Measurements from ENCODE around the gene FSD2.

FSD2 gene

DNA sequence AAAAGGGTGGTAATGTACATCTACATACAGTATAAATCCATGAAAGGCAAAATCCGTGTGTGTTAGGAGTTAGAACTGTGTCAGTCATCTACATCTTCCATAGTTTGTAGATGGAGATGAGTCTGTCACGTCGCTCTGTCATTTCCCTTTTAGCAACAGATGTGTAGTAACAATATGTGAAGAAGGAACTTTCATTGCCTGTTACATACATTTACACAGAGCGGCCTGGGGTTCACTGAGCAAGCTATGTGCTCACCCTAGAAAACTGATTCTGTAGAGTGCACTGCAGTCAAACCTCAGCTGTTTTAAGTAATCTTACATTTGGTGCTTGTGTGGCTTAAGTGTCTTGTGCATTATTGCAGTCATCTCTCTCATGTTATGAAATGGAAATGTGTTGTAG is 54.6 kb downstream of the FSD2 start:
- TF ChIP-seq GATA1 (IDR thresholded peaks at IDR 0.05; ENCODE audit: low read depth, low read length) (no peak), POLR2A (IDR thresholded peaks at IDR 0.05; ENCODE audit: low read length) (no peak)
- peak in 1 of 2 experiments; percentile 42 for DNase-seq

DNA sequence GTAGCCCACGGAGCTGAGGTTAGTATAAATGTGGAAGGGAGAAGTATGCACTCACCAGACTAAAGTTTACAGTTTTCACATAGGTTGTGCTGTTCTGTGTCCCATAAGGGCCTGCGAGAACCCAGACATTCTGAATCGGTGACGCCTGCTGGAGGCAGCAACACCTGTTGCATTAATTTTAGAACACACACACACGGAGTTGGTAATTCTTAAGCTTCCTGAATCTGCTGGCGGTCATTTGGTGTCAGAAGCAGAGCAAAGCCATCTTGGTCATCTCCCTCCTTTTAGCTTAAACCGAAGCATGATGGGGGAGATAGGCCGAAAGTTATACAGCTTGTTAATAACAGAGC is 55.1 kb downstream of the FSD2 start:
- peak; percentile 61 to 66 for DNase-seq
- TF ChIP-seq POLR2A (IDR thresholded peaks at IDR 0.05; ENCODE audit: low read length) (no peak), GATA1 (IDR thresholded peaks at IDR 0.05; ENCODE audit: low read depth, low read length) (no peak)

DNA sequence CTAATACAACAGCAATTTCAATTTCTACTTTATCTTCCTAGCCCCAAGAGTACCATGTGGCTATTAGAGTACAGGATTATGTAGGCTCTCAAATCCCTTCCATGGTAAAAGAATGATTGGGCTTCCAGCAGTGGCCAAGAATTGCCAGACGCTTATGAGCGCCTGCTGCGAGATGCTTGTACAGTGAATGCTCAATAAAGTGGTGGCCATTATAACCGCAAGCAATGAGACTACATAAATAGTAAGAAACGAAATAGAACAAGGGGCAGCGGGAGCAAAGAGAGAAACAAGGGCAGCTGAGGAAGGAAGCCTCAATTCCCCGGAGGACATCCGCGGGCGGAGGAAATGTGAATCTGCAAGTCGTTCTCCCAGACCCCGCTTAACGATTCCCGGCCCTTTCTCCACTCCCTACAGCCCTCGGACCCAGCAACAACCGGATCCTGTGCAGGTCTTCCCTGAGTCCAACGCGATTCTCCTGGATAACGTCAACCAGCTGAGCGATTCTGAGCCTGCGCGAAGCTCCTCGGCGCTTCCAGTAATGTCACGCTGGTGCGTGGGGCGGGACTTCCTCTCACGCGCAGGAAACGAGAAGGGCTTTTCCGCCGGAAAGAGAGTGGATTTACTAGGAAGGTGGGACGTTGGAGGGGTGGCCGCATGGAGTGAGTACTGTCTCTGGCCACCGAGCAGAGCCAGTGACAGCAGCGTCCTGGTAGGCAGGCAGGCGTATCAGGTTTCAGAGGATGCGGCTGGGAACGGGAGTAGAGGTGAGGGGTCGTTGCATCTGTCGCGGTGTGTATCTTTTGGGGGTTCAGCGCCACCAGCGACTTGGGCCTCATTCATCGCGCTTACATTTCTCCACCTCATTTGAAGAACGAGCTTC is 55.7 kb downstream of the FSD2 start:
- peak; percentile 89 to 90 for DNase-seq
- TF ChIP-seq POLR2A (IDR thresholded peaks at IDR 0.05; ENCODE audit: low read length) (peak; percentile 94), GATA1 (IDR thresholded peaks at IDR 0.05; ENCODE audit: low read depth, low read length) (no peak)

DNA sequence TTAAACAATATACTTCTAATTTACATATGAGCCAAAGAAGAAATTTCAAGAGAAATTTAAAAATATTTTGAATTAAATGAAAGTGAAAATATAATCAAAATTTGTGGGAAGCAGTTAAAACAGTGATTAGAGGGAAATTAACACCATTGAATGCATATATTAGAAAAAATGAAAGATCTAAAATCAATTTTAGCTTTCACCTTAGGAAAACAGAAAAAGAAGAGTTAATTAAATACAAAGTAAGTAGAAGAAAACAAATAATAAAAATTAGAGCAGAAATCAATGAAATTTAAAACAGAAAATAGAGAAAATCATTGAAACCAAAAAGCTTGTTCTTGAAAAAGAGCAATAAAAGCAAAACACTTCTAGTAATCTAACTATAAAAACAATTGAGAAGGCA is 57.6 kb downstream of the FSD2 start:
- TF ChIP-seq GATA1 (IDR thresholded peaks at IDR 0.05; ENCODE audit: low read depth, low read length) (no peak), POLR2A (IDR thresholded peaks at IDR 0.05; ENCODE audit: low read length) (no peak)
- no peak for DNase-seq

DNA sequence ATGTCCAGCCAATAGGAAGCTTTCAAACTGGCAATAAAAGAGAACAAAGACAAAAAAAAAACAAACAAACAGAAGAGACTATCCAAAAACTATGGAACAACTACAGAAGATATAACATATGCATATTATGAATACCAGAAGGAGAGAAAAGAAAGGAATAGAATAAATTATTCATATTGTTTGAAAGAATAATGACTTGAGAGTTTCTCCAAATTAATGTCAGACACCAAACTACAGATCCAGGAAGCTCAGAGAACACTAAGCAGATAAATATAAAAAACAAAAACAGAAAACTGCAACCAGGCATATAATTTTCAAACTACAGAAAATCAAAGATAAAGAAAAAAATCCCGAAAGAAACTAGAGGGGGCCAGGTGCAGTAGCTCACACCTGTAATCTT is 62.1 kb downstream of the FSD2 start:
- DNase-seq, result no peak
- no peak for TF ChIP-seq GATA1 (IDR thresholded peaks at IDR 0.05; ENCODE audit: low read depth, low read length)
- TF ChIP-seq POLR2A (IDR thresholded peaks at IDR 0.05; ENCODE audit: low read length), result no peak

DNA sequence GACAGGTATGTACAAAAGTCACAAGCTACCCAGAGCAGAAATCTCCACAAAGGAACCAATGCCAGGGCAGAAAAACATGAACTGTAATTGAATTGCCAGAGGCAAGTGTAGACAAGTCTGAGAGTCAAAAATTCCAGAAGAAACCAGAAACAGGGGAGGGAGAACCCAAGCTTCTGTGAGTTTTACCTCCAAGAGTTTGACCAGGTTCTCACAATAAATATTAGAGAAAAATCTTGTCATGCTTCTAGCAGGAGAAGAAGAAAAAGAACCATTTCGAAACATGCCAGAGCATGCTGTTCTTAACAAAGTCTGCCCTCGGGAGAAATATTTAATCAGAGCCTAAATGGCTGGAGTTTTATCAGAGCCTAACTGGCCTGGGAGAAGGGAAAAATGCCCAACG is 63.7 kb downstream of the FSD2 start:
- TF ChIP-seq POLR2A (IDR thresholded peaks at IDR 0.05; ENCODE audit: low read length) (no peak), GATA1 (IDR thresholded peaks at IDR 0.05; ENCODE audit: low read depth, low read length) (no peak)
- no peak for DNase-seq

DNA sequence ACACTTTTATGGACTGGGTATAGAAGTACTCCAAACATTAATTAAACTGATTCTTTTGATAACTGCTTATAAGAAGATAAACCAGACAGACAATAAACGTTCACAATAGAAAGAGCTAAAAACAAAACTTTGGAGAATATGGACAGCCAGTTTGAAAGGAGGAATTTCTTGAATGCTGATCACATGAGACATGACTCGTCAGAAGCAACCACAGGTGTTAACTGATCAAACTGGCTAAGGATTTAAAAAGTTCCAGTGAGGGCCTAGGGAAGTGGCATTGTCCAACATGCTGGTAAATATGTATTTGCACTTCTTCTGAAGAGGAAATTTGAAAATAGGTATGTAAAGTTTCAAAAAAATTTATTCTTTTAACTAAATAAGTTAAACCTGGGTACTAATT is 66.8 kb downstream of the FSD2 start:
- DNase-seq, result peak in 1 of 2 experiments; percentile 19
- TF ChIP-seq GATA1 (IDR thresholded peaks at IDR 0.05; ENCODE audit: low read depth, low read length) (no peak), POLR2A (IDR thresholded peaks at IDR 0.05; ENCODE audit: low read length) (no peak)

DNA sequence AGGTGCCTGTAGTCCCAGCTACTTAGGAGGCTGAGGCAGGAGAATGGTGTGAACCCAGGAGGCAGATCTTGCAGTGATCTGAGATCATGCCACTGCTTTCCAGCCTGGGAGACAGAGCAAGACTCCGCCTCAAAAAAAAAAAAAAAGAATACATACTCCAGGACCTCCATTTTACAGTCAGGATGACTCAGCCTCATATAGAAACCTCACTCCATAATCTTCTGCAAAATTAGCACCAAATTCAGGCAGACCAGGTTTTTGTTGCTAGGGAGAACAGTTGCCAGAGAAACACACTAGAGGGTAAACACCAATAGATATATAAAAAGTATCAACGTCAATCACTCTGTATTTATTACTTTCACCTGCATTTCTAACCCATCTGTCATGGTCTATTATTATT is 67.9 kb downstream of the FSD2 start:
- peak in 1 of 2 experiments; percentile 5 for DNase-seq
- no peak for TF ChIP-seq GATA1 (IDR thresholded peaks at IDR 0.05; ENCODE audit: low read depth, low read length)
- TF ChIP-seq POLR2A (IDR thresholded peaks at IDR 0.05; ENCODE audit: low read length), result no peak

DNA sequence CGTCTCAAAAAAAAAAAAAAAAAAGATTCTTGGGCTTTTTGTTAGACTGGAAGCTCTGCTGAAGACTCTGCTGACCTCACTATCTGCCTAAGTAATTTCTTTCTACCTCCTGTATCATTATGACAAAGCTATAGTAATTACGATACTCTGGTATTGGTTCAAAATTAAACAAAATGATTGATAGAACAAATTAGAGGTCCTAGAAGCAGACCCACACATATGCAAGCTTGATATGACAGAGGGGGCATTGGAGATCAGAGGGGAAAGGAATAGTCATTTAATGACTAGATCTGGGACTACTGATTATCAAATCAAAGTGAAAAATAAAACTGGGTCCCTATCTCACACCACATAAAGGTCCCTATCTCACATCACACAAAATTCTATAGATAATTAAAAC is 74.3 kb downstream of the FSD2 start:
- TF ChIP-seq GATA1 (IDR thresholded peaks at IDR 0.05; ENCODE audit: low read depth, low read length) (no peak), POLR2A (IDR thresholded peaks at IDR 0.05; ENCODE audit: low read length) (no peak)

DNA sequence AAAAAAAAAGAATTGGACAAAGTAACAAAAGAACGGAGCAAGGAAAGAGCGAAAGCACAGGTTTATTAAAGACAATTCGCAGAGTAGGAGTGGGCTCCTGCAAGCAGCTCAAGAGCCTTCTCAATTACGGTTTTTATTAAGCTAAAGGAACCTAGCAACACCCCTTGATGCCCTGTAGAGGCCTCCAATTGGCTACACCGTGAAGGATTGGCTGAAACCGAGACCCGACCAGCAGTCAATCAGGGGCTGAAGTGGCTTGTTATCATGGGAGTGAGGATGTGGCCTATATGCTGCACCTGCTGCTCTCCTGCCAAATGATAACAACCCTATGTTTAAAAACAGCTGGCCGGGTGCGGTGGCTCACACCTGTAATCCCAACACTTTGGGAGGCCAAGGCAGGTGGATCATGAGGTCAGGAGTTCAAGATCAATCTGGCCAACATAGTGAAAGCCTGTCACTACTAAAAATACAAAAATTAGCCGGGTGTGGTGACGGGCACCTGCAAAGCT is 75.8 kb downstream of the FSD2 start:
- no peak for DNase-seq

More for the DNA sequence above, 74.3 kb downstream of the FSD2 start:
- DNase-seq, result no peak

DNA sequence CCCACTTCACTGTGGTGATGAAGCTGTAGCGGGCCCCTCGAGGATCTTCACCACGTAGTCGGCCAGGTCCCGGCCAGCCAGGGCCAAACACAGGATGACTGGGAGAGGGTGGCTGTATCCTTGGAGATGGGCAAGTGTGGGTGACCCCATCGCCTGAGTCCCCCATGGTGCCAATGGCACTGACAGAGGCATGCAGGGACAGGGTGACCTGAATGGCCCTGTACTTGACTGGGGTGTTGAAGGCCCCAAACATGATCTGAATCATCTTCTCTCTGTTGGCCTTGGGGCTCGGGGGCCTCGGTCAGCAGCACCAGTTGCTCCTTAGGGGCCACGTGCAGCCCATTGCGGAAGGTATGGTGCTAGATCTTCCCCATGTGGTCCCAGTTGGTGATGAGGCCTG is 79.1 kb downstream of the FSD2 start:
- DNase-seq, result no peak
- no peak for TF ChIP-seq GATA1 (IDR thresholded peaks at IDR 0.05; ENCODE audit: low read depth, low read length)
- no peak for TF ChIP-seq POLR2A (IDR thresholded peaks at IDR 0.05; ENCODE audit: low read length)

More for the DNA sequence above, 75.8 kb downstream of the FSD2 start:
- TF ChIP-seq POLR2A (IDR thresholded peaks at IDR 0.05; ENCODE audit: low read length), result no peak
- no peak for TF ChIP-seq GATA1 (IDR thresholded peaks at IDR 0.05; ENCODE audit: low read depth, low read length)

DNA sequence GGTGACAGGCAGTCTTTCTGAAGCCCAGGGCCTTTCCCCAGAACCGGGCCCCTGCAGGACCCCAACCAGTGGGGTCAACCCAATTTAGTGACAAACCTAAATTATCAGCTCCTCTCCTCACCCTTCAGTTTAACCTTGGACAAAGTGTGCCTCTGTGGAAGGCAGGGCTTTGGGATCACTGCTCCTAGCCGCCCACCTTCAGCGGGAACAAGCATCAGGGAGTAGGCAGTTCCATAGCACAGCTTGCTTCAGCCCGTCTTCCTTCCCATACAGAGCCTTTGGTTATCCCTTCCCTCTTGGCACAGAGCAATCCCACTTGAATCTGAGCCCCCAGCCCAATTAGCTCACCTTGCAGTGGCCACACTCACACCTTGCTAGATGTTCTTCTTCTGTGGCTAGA is 90.9 kb downstream of the FSD2 start:
- DNase-seq, result no peak
- TF ChIP-seq GATA1 (IDR thresholded peaks at IDR 0.05; ENCODE audit: low read depth, low read length), result no peak
- TF ChIP-seq POLR2A (IDR thresholded peaks at IDR 0.05; ENCODE audit: low read length), result no peak

DNA sequence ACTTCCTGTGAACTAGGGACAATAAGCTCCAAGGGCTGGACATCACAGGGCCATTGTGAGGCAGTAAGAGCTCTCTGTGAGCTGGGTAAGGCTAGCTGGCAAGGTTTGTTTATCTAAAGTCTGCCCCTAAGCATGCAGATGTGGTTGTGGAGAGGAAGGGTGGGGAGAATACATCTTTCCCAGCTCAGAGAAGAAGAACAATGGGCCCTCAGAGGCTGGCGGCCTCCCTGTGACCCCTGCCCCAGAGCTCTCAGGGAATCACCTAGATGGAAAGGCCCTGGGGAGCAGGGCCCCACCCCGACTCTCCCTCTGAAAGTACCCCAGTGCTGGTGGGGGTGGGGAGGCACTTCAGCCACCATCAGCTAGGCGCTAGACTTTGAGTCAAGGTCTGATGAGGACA is 91.9 kb downstream of the FSD2 start:
- TF ChIP-seq GATA1 (IDR thresholded peaks at IDR 0.05; ENCODE audit: low read depth, low read length) (no peak), POLR2A (IDR thresholded peaks at IDR 0.05; ENCODE audit: low read length) (no peak)
- DNase-seq, result no peak

DNA sequence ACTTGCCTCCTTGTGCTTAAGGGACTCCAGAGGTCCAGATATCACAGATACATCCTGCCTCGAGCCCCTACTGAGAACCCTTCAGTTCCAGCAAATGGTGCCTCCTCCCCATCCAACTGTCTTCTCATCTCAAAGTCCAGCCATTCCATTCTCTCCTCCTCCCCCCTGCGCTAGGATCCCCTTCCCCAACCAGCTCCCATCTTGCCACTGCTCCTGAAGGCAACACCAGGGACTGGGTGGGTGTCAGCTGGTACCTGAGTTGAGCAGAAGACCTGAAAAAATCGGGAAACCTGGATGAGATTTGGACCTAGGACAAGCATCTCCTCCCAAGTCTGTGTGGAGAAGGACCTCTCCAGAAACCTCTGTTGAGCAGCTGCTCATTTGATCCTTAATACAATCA is 93.8 kb downstream of the FSD2 start:
- TF ChIP-seq POLR2A (IDR thresholded peaks at IDR 0.05; ENCODE audit: low read length) (no peak), GATA1 (IDR thresholded peaks at IDR 0.05; ENCODE audit: low read depth, low read length) (no peak)
- DNase-seq, result no peak

DNA sequence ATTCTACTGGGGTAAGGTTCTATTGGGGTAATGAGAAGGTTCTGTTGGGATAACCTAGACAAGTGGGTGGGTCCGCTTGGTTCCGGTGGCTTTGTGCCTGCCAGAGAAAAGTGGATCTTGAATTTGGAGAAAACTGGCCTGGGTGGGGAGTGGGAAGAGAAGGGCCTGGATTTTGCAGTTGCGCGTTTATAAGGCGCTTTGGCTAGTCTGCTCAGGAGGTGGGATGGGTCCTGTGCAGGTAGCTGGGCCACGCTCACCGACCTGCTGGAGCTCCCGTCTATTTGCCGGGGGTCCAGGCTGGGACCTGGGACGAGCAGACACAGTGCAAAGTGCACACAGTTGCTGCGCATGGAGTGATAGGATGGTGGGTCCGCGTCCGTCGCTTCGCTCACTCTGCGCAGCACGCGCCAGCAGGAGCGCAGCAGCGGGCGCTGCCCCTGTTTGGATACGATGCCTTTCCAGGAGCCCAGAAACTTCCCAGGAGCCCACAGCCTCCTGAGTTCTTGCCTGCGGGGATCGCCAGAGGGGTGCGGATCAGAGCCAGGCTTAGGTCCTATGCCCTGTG is 94.9 kb downstream of the FSD2 start:
- TF ChIP-seq GATA1 (IDR thresholded peaks at IDR 0.05; ENCODE audit: low read depth, low read length) (no peak), POLR2A (IDR thresholded peaks at IDR 0.05; ENCODE audit: low read length) (no peak)
- no peak for DNase-seq
